ENCODE measurements around the gene SDS.

DNA sequence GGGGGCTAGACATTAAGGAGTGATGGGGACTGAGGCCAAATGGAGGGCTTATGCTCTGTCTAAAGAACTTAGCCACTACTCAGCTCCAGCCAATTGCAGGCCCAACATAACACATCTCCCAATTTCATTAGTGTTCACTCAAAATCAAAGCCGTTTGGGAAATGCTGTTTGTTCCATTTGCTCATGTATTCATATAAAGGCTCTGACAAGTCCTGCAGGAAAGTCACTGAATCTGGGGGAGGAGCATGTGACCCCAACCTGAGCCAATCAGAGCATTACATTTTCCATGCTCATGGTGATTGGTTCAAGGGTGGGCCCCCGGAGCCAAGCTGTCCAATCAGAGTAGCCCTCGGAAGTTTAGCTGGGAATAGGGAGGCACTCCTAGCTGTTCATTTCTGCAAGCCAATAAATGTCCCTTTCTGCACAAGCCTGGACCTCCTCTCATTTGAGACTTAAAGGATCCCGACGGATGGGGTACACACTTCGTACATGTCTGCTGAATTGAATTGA is 39.4 kb upstream of the SDS start:
- TF ChIP-seq, protein P1, sequence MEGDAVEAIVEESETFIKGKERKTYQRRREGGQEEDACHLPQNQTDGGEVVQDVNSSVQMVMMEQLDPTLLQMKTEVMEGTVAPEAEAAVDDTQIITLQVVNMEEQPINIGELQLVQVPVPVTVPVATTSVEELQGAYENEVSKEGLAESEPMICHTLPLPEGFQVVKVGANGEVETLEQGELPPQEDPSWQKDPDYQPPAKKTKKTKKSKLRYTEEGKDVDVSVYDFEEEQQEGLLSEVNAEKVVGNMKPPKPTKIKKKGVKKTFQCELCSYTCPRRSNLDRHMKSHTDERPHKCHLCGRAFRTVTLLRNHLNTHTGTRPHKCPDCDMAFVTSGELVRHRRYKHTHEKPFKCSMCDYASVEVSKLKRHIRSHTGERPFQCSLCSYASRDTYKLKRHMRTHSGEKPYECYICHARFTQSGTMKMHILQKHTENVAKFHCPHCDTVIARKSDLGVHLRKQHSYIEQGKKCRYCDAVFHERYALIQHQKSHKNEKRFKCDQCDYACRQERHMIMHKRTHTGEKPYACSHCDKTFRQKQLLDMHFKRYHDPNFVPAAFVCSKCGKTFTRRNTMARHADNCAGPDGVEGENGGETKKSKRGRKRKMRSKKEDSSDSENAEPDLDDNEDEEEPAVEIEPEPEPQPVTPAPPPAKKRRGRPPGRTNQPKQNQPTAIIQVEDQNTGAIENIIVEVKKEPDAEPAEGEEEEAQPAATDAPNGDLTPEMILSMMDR (IDR thresholded peaks at IDR 0.05): no peak
- no peak for TF ChIP-seq POLR2A (IDR thresholded peaks at IDR 0.05)
